Transverse colon (tissue), 4 donors: Measurements from ENCODE around the gene SLC35F1. TPM values are rescaled to one million over a fixed set of nuclear protein-coding genes. Genes with fewer than 3 reads are reported as not detected.

Source experiments
- DNase-seq: peaks from one replicate; pipeline ENCODE4 v3.0.0-alpha.2; 2019
- H3K27ac ChIP-seq, 4 donors: fragments of 200-600 bp; sonication (generic); 2 replicates each; pipeline ENCODE4 v1.5.1; 2016 to 2018; ENCODE audit warnings: inconsistent platforms in 4 of 4
- H3K27me3 ChIP-seq: fragments of 200-600 bp; sonication (generic); 2 replicates; pipeline ENCODE4 v1.5.1; 2017; ENCODE audit warnings: inconsistent platforms
- H3K36me3 ChIP-seq, 4 donors: fragments of 200-600 bp; sonication (generic); 2 replicates each; pipeline ENCODE4 v1.5.1; 2017 to 2019; ENCODE audit warnings: inconsistent platforms in 4 of 4
- H3K4me1 ChIP-seq, 4 donors: fragments of 200-600 bp; sonication (generic); 2 replicates each; pipeline ENCODE4 v1.5.1; 2017 to 2020; ENCODE audit warnings: inconsistent platforms in 4 of 4
- H3K4me3 ChIP-seq, 4 donors: fragments of 200-600 bp; sonication (generic); 1 replicate in 1 of 4; 2 replicates in 3 of 4; pipeline versions ENCODE4 v1.5.1 to v1.6.1; 2017 to 2019; ENCODE audit warnings: inconsistent platforms in 4 of 4
- H3K9me3 ChIP-seq, 2 donors: fragments of 200-600 bp; sonication (generic); 2 replicates each; pipeline ENCODE4 v1.5.1; 2017 to 2019; ENCODE audit warnings: inconsistent platforms in 2 of 2
- EP300 ChIP-seq: sonication (generic); formaldehyde crosslinking; IDR thresholded peaks from one replicate; pipeline ENCODE4 v1.6.1; 2017; ENCODE audit warnings: antibody characterized with exemption, low read depth
- POLR2A ChIP-seq: fragments of 450-650 bp; IDR thresholded peaks from one replicate; pipeline ENCODE4 v1.6.1; 2016; ENCODE audit warnings: antibody characterized with exemption, mild to moderate bottlenecking, moderate library complexity
- POLR2AphosphoS5 ChIP-seq, 3 donors: sonication (generic); formaldehyde crosslinking; IDR thresholded peaks; one replicate each; pipeline ENCODE4 v1.6.1; 2016; ENCODE audit warnings: antibody characterized with exemption in 3 of 3
- WGBS, 2 donors: methylation state at CpG; one replicate each; pipeline ENCODE4 v1.1.5; 2018; ENCODE audit warnings: low coverage in 1 of 2; 5-methylcytosine and 5-hydroxymethylcytosine counted together
- in situ Hi-C, 4 donors: fragments of 200-750 bp; cut with MboI; loops; one replicate each; pipeline versions ENCODE4 v1.15.0 to v1.15.1; 2017; ENCODE audit warnings: low sequenced_read_pairs in 3 of 4, low pct_ligation_motif_present in 1 of 4, low pct_unique_long_range_greater_than_20kb in 1 of 4
- intact Hi-C: fragments of 100-400 bp; cut with DNase I; formaldehyde crosslinking; loops from one replicate; pipeline ENCODE4 v1.15.1; 2023; ENCODE audit warnings: low total_unique reads
- total RNA-seq, 4 donors: library from RNA; depleted of rRNA; stranded (reverse); fragments of >200 nt; gene quantifications; one replicate each; pipeline ENCODE4 v1.1.0, GENCODE V29; 2016
- TF ChIP-seq, protein P1 (sequence below), 5 experiments: fragments of 200-600 bp in 3 of 5; fragments of 450-650 bp in 2 of 5; sonication (generic) in 3 of 5; IDR thresholded peaks; 1 replicate in 2 of 5; 2 replicates in 3 of 5; pipeline ENCODE4 v1.5.1; 2016 to 2017; ENCODE audit warnings: antibody characterized with exemption in 5 of 5, inconsistent platforms in 3 of 5, mild to moderate bottlenecking in 2 of 5, moderate library complexity in 1 of 5

The SLC35F1 gene
- total RNA-seq, 4 donors from 2014 or later, result 0.37 to 1.1 (median 0.71) TPM

DNA sequence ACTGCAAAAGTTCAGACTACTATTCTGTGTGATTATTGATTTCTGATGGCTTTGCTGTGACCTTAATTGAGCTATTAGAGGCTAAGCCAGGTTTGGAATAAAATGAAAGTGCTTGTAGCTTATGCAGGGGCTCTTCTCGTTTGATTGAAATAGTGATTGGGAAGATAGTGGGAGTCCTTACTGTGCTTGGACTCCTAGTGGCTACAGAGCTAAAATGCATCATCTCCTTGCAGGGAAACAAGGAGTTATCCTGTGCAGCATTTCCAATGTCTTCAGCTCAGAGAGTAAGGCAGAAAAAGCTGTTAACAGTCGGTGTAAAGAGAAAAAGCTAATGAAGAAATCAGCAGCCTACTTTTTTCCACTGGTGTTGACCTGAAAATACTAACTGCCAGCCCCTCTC is 173.5 kb downstream of the SLC35F1 start:
- intact Hi-C loops (loop anchor here (10.0 kb wide), 1 partner anchor 1404 kb away; no protein-coding TSS in a partner anchor), in situ Hi-C loops (no loop called here)
- H3K27me3 ChIP-seq, result no peaks in the 10 kb centered on the region
- H3K36me3 ChIP-seq, result no peaks in the 10 kb centered on the region
- DNase-seq, result no peak
- 40 to 51% methylated on average over 2 of the region's 2 CpGs for WGBS, 2 donors
- no peak overlapping the region for H3K27ac ChIP-seq
- H3K4me1 ChIP-seq, result no peaks in the 10 kb centered on the region
- TF ChIP-seq EP300 (no peak), POLR2A (no peak), POLR2AphosphoS5 (IDR thresholded peaks at IDR 0.05) (no peak)
- TF ChIP-seq, protein P1, sequence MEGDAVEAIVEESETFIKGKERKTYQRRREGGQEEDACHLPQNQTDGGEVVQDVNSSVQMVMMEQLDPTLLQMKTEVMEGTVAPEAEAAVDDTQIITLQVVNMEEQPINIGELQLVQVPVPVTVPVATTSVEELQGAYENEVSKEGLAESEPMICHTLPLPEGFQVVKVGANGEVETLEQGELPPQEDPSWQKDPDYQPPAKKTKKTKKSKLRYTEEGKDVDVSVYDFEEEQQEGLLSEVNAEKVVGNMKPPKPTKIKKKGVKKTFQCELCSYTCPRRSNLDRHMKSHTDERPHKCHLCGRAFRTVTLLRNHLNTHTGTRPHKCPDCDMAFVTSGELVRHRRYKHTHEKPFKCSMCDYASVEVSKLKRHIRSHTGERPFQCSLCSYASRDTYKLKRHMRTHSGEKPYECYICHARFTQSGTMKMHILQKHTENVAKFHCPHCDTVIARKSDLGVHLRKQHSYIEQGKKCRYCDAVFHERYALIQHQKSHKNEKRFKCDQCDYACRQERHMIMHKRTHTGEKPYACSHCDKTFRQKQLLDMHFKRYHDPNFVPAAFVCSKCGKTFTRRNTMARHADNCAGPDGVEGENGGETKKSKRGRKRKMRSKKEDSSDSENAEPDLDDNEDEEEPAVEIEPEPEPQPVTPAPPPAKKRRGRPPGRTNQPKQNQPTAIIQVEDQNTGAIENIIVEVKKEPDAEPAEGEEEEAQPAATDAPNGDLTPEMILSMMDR (IDR thresholded peaks at IDR 0.05), result no peak
- no peaks in the 10 kb centered on the region for H3K9me3 ChIP-seq
- no peak overlapping the region for H3K4me3 ChIP-seq

DNA sequence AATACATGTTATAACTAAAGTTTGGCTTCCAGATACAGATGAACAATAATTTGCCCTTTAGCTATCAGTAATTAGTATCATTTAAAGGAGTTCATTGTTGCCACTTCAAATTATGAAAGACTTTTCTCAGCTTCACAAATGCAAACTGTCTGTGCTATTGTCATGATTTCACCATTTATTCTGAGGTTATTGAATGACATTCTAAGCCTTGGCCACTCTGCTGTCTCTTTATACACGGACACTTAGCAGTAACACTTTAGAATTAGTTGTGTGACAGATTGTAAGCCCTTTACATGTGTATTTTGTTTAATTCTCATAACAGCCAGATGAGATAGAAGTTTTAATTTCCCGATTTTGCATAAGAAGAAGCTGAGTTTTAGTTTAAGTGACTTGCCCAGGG is 176.6 kb downstream of the SLC35F1 start:
- Histone ChIP-seq H3K36me3 (no peaks in the 10 kb centered on the region), H3K27ac (no peak overlapping the region), H3K27me3 (no peaks in the 10 kb centered on the region), H3K4me1 (no peaks in the 10 kb centered on the region), H3K4me3 (no peak overlapping the region), H3K9me3 (no peaks in the 10 kb centered on the region)
- in situ Hi-C loops (no loop called here), intact Hi-C loops (loop anchor here (10.0 kb wide), 1 partner anchor 1401 kb away; no protein-coding TSS in a partner anchor)
- no peak for DNase-seq
- WGBS, 2 donors, result 67 to 75% methylated on average over 2 of the region's 2 CpGs
- TF ChIP-seq, protein P1 (IDR thresholded peaks at IDR 0.05), result no peak
- no peak for TF ChIP-seq EP300
- TF ChIP-seq POLR2A, result no peak
- no peak for TF ChIP-seq POLR2AphosphoS5 (IDR thresholded peaks at IDR 0.05)

DNA sequence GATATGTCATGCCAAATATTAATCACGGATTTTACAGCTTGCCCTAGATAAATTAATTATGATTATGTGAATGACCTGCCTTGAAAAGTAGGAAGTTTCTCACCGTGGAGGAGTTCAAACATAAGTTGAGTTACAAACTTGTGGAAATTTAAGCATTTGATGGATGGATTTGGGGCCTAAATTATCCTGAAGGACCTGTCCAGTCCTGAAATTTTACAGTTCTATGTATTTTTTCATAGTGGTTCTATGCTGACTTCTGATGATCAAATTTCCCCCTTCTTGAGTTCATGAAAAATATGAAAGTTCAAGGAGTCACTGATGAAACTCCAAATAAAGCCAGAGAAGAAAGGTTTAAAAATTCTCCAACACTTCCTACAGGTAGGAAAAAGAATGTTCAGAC is 178.6 kb downstream of the SLC35F1 start:
- TF ChIP-seq EP300, result no peak
- TF ChIP-seq, protein P1 (IDR thresholded peaks at IDR 0.05), result no peak
- TF ChIP-seq POLR2A, result no peak
- TF ChIP-seq POLR2AphosphoS5 (IDR thresholded peaks at IDR 0.05), result no peak
- Histone ChIP-seq H3K36me3 (no peaks in the 10 kb centered on the region), H3K27ac (no peak overlapping the region), H3K4me1 (no peaks in the 10 kb centered on the region), H3K9me3 (no peaks in the 10 kb centered on the region), H3K4me3 (no peak overlapping the region), H3K27me3 (no peaks in the 10 kb centered on the region)
- DNase-seq, result no peak
- intact Hi-C loops (loop anchor here (10.0 kb wide), 1 partner anchor 1399 kb away; no protein-coding TSS in a partner anchor), in situ Hi-C loops (no loop called here)
- 60 to 66% methylated on average over 2 of the region's 2 CpGs for WGBS, 2 donors

DNA sequence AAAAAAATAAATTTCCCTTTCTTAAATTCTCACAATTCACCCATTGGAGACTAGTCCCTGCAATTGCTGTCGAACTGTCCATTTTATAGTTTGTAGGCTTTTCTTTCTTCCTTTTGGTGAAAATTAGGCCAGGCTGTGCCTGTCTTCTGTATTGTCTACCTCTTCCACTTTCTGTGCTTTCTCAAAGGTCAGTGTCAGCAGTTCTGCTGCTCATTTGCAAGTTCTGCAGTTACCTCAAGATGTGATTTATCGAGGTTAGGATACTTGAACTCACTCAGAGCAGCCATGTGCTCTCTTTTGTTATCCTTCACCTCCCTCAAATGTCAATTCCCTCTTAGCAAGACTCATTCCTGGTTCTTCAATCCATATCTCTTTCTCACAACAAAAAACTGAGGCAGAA is 179.1 kb downstream of the SLC35F1 start:
- intact Hi-C loops (loop anchor here (10.0 kb wide), 1 partner anchor 1399 kb away; no protein-coding TSS in a partner anchor), in situ Hi-C loops (no loop called here)
- no peak overlapping the region for H3K4me3 ChIP-seq
- H3K36me3 ChIP-seq, result no peaks in the 10 kb centered on the region
- no peaks in the 10 kb centered on the region for H3K9me3 ChIP-seq
- H3K4me1 ChIP-seq, result no peaks in the 10 kb centered on the region
- WGBS, 2 donors, result 46 to 69% methylated on average over 2 of the region's 2 CpGs
- DNase-seq, result no peak
- TF ChIP-seq POLR2AphosphoS5 (IDR thresholded peaks at IDR 0.05) (no peak), POLR2A (no peak), EP300 (no peak)
- TF ChIP-seq, protein P1 (IDR thresholded peaks at IDR 0.05), result no peak
- no peaks in the 10 kb centered on the region for H3K27me3 ChIP-seq
- H3K27ac ChIP-seq, result no peak overlapping the region
